Spleen (tissue), 11 donors: Measurements from ENCODE around the gene SGIP1. TPM values are rescaled to one million over a fixed set of nuclear protein-coding genes. Genes with fewer than 3 reads are reported as not detected.

Experiments used
- DNase-seq: peaks from one replicate; pipeline ENCODE4 v3.0.0-alpha.2; 2020
- H3K27ac ChIP-seq, 8 donors: fragments of 200-600 bp; sonication (generic) in 7 of 8; 1 replicate in 4 of 8; 2 replicates in 4 of 8; pipeline versions ENCODE4 v1.5.0 to v1.8.0; 2016 to 2021; ENCODE audit warnings: inconsistent platforms in 4 of 8, mild to moderate bottlenecking in 4 of 8, moderate library complexity in 1 of 8
- H3K27me3 ChIP-seq, 7 donors: fragments of 200-600 bp; sonication (generic) in 6 of 7; replicated peaks in 1 of 7; 1 replicate in 4 of 7; 2 replicates in 3 of 7; pipeline versions ENCODE4 v1.5.0 to v1.8.0; 2016 to 2021; ENCODE audit warnings: inconsistent platforms in 3 of 7, mild to moderate bottlenecking in 1 of 7
- H3K36me3 ChIP-seq, 6 donors: fragments of 200-600 bp; sonication (generic) in 5 of 6; 1 replicate in 4 of 6; 2 replicates in 2 of 6; pipeline versions ENCODE4 v1.5.0 to v1.8.0; 2016 to 2021; ENCODE audit warnings: inconsistent platforms in 2 of 6
- H3K4me1 ChIP-seq, 6 donors: fragments of 200-600 bp; sonication (generic) in 5 of 6; 1 replicate in 3 of 6; 2 replicates in 3 of 6; pipeline versions ENCODE4 v1.5.0 to v1.8.0; 2016 to 2021; ENCODE audit warnings: inconsistent platforms in 3 of 6
- H3K4me3 ChIP-seq, 8 donors: fragments of 200-600 bp; sonication (generic) in 7 of 8; 1 replicate in 4 of 8; 2 replicates in 4 of 8; pipeline versions ENCODE4 v1.5.0 to v1.8.0; 2016 to 2021; ENCODE audit warnings: inconsistent platforms in 4 of 8, mild to moderate bottlenecking in 4 of 8, moderate library complexity in 2 of 8
- H3K9me3 ChIP-seq, 8 donors: fragments of 200-600 bp; sonication (generic) in 7 of 8; 1 replicate in 4 of 8; 2 replicates in 4 of 8; pipeline versions ENCODE4 v1.5.0 to v1.8.0; 2016 to 2021; ENCODE audit warnings: inconsistent platforms in 4 of 8
- POLR2A ChIP-seq, 3 donors: fragments of 450-650 bp; IDR thresholded peaks; one replicate each; pipeline ENCODE4 v1.5.1; 2017; ENCODE audit warnings: antibody characterized with exemption in 3 of 3, mild to moderate bottlenecking in 1 of 3
- POLR2AphosphoS5 ChIP-seq, 3 donors: sonication (generic); formaldehyde crosslinking; IDR thresholded peaks; one replicate each; pipeline ENCODE4 v1.5.1; 2017; ENCODE audit warnings: antibody characterized with exemption in 3 of 3
- WGBS, 5 donors: extraction: QIAGEN DNeasy Blood & Tissue Kit in 3 of 5; methylation state at CpG; one replicate each; pipeline versions ENCODE4 v1.1.5 to v1.1.7; 2013 to 2018; 5-methylcytosine and 5-hydroxymethylcytosine counted together
- intact Hi-C: fragments of 100-400 bp; cut with DNase I; formaldehyde crosslinking; loops from one replicate; pipeline ENCODE4 v1.15.0; 2023; ENCODE audit warnings: low total_unique reads
- polyA plus RNA-seq, 3 donors: library from polyadenylated mRNA; stranded (reverse); fragments of 200-250 nt; gene quantifications; one replicate each; pipeline ENCODE4 v1.2.1, GENCODE V29; 2013
- total RNA-seq, 7 donors: library from RNA; depleted of rRNA in 3 of 7; stranded (reverse); fragments of >200 nt in 3 of 7; fragmentation: NEBNext Ultra II Directional in 4 of 7; extraction: Animal tissue kit (Norgen Biotek cat#: 25700) in 4 of 7; gene quantifications; one replicate each; pipeline versions ENCODE4 v1.1.0 to v1.2.1, GENCODE V29; 2016 to 2021
- TF ChIP-seq, protein P1 (sequence below), 11 experiments: fragments of 200-600 bp in 7 of 11; fragments of 450-650 bp in 4 of 11; sonication (generic) in 4 of 11; IDR thresholded peaks in 8 of 11; conservative IDR thresholded peaks in 3 of 11; 1 replicate in 7 of 11; 2 replicates in 4 of 11; pipeline versions ENCODE4 v1.4.0 to v1.8.0; 2016 to 2021; ENCODE audit warnings: antibody characterized with exemption in 11 of 11, inconsistent platforms in 4 of 11, mild to moderate bottlenecking in 1 of 11
- donor health status: healthy with polysubstance abuse.
- donor health status: DM: no; HTN: no; CAD: no; lungs with moderate emphysema.
- donor health status: DM: no; HTN: no; CAD: no.
- donor health status: Bipolar disorder and iron deficiency.
- donor health status: healthy.
- donor health status: DM: no; HTN: no; CAD: no.
- donor health status: DM: yes; HTN: yes; CAD: no.

Gene SGIP1
- total and polyA plus RNA-seq, 10 donors, result 0.13 to 1.6 (median 0.74) TPM; not detected in 2

DNA sequence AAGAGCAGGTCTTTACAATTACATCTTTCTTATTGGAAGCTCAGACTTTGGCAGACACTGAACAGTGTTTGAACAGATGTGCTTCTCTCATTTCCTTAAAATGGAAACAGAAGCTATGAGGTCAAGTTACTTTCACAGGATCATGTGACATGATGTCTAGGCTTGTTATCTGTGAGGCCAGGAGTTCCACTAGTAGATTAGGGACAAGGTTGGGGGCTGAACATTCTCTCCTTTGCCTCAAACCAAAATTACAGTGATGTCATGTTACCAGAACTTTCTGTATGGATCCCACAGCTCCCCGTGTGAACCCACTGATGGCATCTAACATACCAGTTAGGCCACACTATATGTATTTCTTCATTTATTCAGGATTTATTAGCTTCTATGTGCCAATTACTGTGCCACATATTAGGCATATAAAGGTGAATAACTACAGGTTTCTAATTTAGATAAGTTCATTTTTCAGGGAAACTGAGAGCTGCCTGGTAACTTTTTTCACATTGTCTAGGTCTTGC is 224.3 kb downstream of the SGIP1 start:
- H3K27me3 ChIP-seq, result peaks cover 0 to 14% (median 0%) of the 10 kb centered on the region in 7 donors
- intact Hi-C loops, result no loop called here
- peaks cover 0 to 13% (median 6%) of the 10 kb centered on the region in 6 donors for H3K4me1 ChIP-seq
- no peak overlapping the region for H3K4me3 ChIP-seq
- H3K27ac ChIP-seq, result no peak overlapping the region
- no peaks in the 10 kb centered on the region for H3K9me3 ChIP-seq
- WGBS, 5 donors, result 67 to 84% (median 79%) methylated on average over 1 of the region's 1 CpG
- no peaks in the 10 kb centered on the region for H3K36me3 ChIP-seq
- DNase-seq, result no peak
- TF ChIP-seq, protein P1, sequence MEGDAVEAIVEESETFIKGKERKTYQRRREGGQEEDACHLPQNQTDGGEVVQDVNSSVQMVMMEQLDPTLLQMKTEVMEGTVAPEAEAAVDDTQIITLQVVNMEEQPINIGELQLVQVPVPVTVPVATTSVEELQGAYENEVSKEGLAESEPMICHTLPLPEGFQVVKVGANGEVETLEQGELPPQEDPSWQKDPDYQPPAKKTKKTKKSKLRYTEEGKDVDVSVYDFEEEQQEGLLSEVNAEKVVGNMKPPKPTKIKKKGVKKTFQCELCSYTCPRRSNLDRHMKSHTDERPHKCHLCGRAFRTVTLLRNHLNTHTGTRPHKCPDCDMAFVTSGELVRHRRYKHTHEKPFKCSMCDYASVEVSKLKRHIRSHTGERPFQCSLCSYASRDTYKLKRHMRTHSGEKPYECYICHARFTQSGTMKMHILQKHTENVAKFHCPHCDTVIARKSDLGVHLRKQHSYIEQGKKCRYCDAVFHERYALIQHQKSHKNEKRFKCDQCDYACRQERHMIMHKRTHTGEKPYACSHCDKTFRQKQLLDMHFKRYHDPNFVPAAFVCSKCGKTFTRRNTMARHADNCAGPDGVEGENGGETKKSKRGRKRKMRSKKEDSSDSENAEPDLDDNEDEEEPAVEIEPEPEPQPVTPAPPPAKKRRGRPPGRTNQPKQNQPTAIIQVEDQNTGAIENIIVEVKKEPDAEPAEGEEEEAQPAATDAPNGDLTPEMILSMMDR (IDR thresholded peaks at IDR 0.05 in 8 of 11, conservative IDR thresholded peaks at IDR 0.05 in 3 of 11), result no peak
- no peak for TF ChIP-seq POLR2A (IDR thresholded peaks at IDR 0.05)
- TF ChIP-seq POLR2AphosphoS5 (IDR thresholded peaks at IDR 0.05), result no peak

DNA sequence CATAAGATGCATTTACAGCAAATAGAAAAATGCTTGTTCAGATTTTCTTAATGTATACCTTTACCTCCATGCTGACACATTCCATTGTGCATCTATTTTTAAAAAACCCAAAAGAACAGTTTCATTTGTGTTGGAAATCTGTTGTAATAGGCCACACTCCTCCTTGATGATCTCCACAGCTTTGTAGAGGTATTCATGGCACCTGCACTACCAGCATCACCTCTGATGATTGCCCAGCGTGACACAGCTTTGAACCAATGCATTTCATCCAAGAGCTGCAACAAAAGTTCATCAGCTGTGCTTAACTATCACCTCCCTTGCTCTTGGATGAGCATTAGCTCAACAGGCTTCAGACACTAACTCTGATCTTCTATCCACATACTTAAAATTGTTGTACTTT is 226.6 kb downstream of the SGIP1 start:
- intact Hi-C loops, result loop anchor here (5.0 to 10.0 kb wide), 2 partner anchors 452 to 734 kb away; no protein-coding TSS in a partner anchor
- no peak overlapping the region for H3K27ac ChIP-seq
- no peaks in the 10 kb centered on the region for H3K36me3 ChIP-seq
- TF ChIP-seq, protein P1 (IDR thresholded peaks at IDR 0.05 in 8 of 11, conservative IDR thresholded peaks at IDR 0.05 in 3 of 11), result no peak
- TF ChIP-seq POLR2AphosphoS5 (IDR thresholded peaks at IDR 0.05), result no peak
- no peak for TF ChIP-seq POLR2A (IDR thresholded peaks at IDR 0.05)
- no peaks in the 10 kb centered on the region for H3K9me3 ChIP-seq
- peaks cover 0 to 4% (median 0%) of the 10 kb centered on the region in 7 donors for H3K27me3 ChIP-seq
- WGBS, 5 donors, result 82 to 97% (median 90%) methylated on average over 1 of the region's 1 CpG
- H3K4me3 ChIP-seq, result no peak overlapping the region
- H3K4me1 ChIP-seq, result peaks cover 0 to 19% (median 8%) of the 10 kb centered on the region in 6 donors
- DNase-seq, result no peak

DNA sequence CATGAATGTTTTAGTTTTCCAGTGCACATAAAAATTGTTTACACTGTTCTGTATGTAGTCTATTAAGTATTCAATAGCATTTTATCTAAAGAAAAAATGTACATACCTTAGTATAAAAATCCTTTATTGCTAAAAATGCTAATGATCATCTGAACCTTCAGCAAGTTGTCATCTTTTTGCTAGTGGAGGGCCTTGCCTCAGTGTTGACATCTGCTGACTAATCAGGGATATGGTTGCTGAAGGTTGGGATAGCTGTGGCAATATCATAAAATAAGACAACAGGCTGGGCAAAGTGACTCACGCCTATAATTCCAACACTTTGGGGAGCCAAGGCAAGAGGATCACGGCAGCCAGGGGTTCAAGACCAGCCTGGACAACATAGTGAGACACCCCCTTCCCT is 227.3 kb downstream of the SGIP1 start:
- H3K4me3 ChIP-seq, result no peak overlapping the region
- no peaks in the 10 kb centered on the region for H3K9me3 ChIP-seq
- peak overlapping the region in 1 of 8 donors; percentile 26 for H3K27ac ChIP-seq
- H3K36me3 ChIP-seq, result no peaks in the 10 kb centered on the region
- DNase-seq, result no peak
- intact Hi-C loops, result loop anchor here (5.0 to 10.0 kb wide), 2 partner anchors 451 to 734 kb away; no protein-coding TSS in a partner anchor
- 48 to 90% (median 74%) methylated on average over 2 of the region's 2 CpGs for WGBS, 5 donors
- no peaks in the 10 kb centered on the region for H3K27me3 ChIP-seq
- peaks cover 0 to 19% (median 8%) of the 10 kb centered on the region in 6 donors for H3K4me1 ChIP-seq
- no peak for TF ChIP-seq POLR2AphosphoS5 (IDR thresholded peaks at IDR 0.05)
- TF ChIP-seq, protein P1 (IDR thresholded peaks at IDR 0.05 in 8 of 11, conservative IDR thresholded peaks at IDR 0.05 in 3 of 11), result no peak
- no peak for TF ChIP-seq POLR2A (IDR thresholded peaks at IDR 0.05)

DNA sequence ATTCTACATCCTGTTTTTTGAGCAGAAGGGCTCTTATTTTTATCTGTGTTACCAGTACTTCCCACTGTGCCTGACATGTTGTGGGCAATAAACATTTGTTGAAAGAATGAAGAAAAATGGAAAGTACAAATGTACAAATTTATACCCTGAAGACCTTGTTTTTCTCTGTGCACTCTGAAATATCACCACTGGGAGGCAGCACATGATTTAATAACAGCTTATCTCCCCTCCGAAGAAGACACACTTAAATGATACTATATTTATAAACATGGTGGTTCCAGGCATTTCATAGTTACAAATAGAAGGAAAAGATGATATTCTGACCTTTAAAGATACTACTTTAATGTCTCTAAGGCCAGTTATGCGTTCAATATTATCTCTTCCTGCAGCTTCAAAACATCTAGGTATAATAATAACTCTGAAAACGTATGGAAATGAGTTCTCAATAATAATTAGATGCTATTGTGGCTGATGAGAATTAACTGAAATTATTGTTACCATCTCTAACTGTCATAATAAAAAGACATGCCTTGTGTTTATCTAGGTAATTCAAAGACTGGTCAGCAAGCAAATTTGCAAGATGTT is 231.1 kb downstream of the SGIP1 start:
- Histone ChIP-seq H3K4me3 (no peak overlapping the region), H3K36me3 (no peaks in the 10 kb centered on the region), H3K4me1 (peaks cover 0 to 6% (median 2%) of the 10 kb centered on the region in 6 donors), H3K27ac (no peak overlapping the region), H3K27me3 (no peaks in the 10 kb centered on the region), H3K9me3 (no peaks in the 10 kb centered on the region)
- TF ChIP-seq, protein P1 (IDR thresholded peaks at IDR 0.05 in 8 of 11, conservative IDR thresholded peaks at IDR 0.05 in 3 of 11), result peak; percentile 52 to 76 (median 70)
- TF ChIP-seq POLR2A (IDR thresholded peaks at IDR 0.05), result no peak
- DNase-seq, result no peak
- intact Hi-C loops, result loop anchor here (5.0 to 10.0 kb wide), 3 partner anchors 377 to 730 kb away; no protein-coding TSS in a partner anchor
- 26 to 37% (median 32%) methylated on average over 3 of the region's 3 CpGs for WGBS, 5 donors
